Right atrium auricular region (tissue), 2 donors: ENCODE data around the gene CENPO. TPM values are rescaled to one million over a fixed set of nuclear protein-coding genes. Genes with fewer than 3 reads are reported as not detected.

Source experiments
- DNase-seq: peaks from one replicate; pipeline ENCODE4 v3.0.0-alpha.2; 2019; ENCODE audit warnings: low spot score
- H3K27ac ChIP-seq, 2 donors: fragments of 200-600 bp; sonication (generic); 1 replicate in 1 of 2; 2 replicates in 1 of 2; pipeline ENCODE4 v1.5.1; 2016 to 2019
- H3K27me3 ChIP-seq, 2 donors: fragments of 200-600 bp; sonication (generic); one replicate each; pipeline versions ENCODE4 v1.5.1 to v1.6.0; 2017 to 2019
- H3K36me3 ChIP-seq: fragments of 200-600 bp; sonication (generic); one replicate; pipeline ENCODE4 v1.5.1; 2016
- H3K4me1 ChIP-seq, 2 donors: fragments of 200-600 bp; sonication (generic); one replicate each; pipeline versions ENCODE4 v1.5.1 to v1.6.0; 2017 to 2019
- H3K4me3 ChIP-seq, 2 donors: fragments of 200-600 bp; sonication (generic); 1 replicate in 1 of 2; 2 replicates in 1 of 2; pipeline ENCODE4 v1.5.1; 2017 to 2019; ENCODE audit warnings: mild to moderate bottlenecking in 1 of 2, moderate library complexity in 1 of 2
- H3K9me3 ChIP-seq, 2 donors: fragments of 200-600 bp; sonication (generic); one replicate each; pipeline ENCODE4 v1.5.1; 2019
- CTCF ChIP-seq, 2 donors: fragments of 200-600 bp; sonication (generic); IDR thresholded peaks; one replicate each; pipeline ENCODE4 v1.5.1; 2019; ENCODE audit warnings: antibody characterized with exemption in 2 of 2
- total RNA-seq, 2 donors: library from RNA; depleted of rRNA; stranded (reverse); fragments of >200 nt; gene quantifications; one replicate each; pipeline ENCODE4 v1.1.0, GENCODE V29; 2016

Gene CENPO, protein sequence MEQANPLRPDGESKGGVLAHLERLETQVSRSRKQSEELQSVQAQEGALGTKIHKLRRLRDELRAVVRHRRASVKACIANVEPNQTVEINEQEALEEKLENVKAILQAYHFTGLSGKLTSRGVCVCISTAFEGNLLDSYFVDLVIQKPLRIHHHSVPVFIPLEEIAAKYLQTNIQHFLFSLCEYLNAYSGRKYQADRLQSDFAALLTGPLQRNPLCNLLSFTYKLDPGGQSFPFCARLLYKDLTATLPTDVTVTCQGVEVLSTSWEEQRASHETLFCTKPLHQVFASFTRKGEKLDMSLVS
- total RNA-seq: 1 to 10 TPM; 1.2 to 1.7 TPM

DNA sequence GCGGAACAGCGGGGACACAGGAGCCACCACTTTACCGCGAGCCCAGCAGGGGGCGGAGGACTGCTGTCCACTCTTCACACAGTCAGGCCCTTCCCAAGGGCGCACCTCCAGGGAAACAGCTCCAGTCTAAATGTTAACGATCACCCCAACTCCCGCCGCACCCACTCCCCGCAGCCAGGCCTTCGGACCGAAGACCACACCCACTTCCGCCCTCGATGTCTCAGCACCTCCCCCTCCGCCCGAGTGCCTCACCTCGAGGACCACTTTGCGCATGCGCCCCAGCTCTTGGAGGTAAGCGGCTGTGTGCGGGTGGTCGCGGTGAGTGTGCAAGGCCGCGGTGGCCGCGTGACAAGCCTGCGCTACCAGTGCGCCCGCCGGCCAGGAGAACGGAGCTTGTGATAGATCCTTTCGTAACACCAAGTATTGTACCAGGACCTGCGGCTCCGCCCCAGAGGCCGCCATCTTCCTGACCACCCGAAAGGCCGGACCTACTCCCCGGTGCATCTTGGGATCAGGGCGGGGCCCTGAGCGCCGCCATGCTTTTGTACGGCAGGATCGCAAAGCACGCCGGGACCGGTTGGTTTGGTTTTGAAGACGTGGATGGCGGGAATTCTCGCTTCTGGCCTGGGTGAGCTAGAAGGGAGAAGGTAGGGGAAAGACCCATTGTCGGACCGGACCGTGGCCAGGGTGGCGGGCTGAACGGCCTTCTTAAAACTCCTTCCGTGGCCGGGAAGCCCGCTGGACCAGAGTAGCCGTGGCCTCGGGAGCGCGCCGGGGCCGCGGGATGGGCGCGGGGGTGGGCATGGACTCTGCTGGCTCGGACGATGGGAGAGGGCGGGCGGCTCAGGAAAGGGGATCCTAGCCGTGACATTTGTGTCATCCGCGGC lies at the start of gene CENPO, which contains the start of gene PTRHD1:
Gene CENPO, plus strand, starts transcription at position 552 of the 887 bp plus-strand sequence. CDS start 495 bp downstream, outside the sequence.
Gene PTRHD1, minus strand, starts transcription at position 518 of the 887 bp plus-strand sequence. Its CDS starts 14 bp downstream, at position 504.
- peak; percentile 36 to 72 for TF ChIP-seq CTCF (IDR thresholded peaks at IDR 0.05)
- DNase-seq: peak; percentile 96
- Histone ChIP-seq H3K9me3 (no peaks in the 10 kb centered on the region), H3K36me3 (no peaks in the 10 kb centered on the region), H3K4me1 (peaks cover 0 to 14% of the 10 kb centered on the region in 2 donors), H3K27ac (peak within 1 kb of the TSS; percentile 94 to 99), H3K27me3 (no peaks in the 10 kb centered on the region), H3K4me3 (peak within 1 kb of the TSS; percentile 71 to 77)

GRCh38 chr2:24743924-24744323 lies 49.3 kb upstream of the CENPO start:
- Histone ChIP-seq H3K36me3 (peaks cover 15% of the 10 kb centered on the region), H3K27ac (no peak overlapping the region), H3K4me1 (no peaks in the 10 kb centered on the region), H3K27me3 (no peaks in the 10 kb centered on the region), H3K9me3 (no peaks in the 10 kb centered on the region), H3K4me3 (no peak overlapping the region)
- no peak for DNase-seq
- no peak for TF ChIP-seq CTCF (IDR thresholded peaks at IDR 0.05)

- no peaks in the 10 kb centered on the region for H3K9me3 ChIP-seq
- no peak for TF ChIP-seq CTCF (IDR thresholded peaks at IDR 0.05)
- H3K27me3 ChIP-seq: no peaks in the 10 kb centered on the region
- H3K27ac ChIP-seq: no peak overlapping the region
- no peak for DNase-seq
- no peak overlapping the region for H3K4me3 ChIP-seq
- peaks cover 15% of the 10 kb centered on the region for H3K36me3 ChIP-seq
- H3K4me1 ChIP-seq: no peaks in the 10 kb centered on the region
These were observed 48.9 kb upstream of the CENPO start for GRCh38 chr2:24744356-24744755.

DNA sequence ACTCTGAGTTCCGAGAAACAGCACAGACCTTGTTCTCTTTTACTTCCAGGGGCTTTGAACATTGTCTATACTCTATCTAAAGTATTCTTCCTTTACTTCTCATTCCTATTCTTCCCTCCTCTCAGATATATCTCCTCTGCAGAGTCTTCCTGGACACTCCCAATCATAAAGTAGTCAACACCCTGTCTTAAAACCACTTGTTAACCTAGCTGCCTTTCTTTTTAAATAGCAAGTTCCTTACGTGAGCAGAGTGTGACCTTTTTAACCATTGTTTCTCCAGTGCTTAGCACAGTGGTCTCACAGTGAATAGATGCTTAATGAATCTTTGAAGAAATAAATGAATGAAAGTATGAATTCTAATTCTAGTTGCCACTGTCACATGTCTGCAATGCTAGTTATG lies 47.4 kb upstream of the CENPO start:
- Histone ChIP-seq H3K27ac (no peak overlapping the region), H3K36me3 (peaks cover 15% of the 10 kb centered on the region), H3K4me3 (no peak overlapping the region), H3K27me3 (no peaks in the 10 kb centered on the region), H3K4me1 (no peaks in the 10 kb centered on the region), H3K9me3 (no peaks in the 10 kb centered on the region)
- no peak for DNase-seq
- TF ChIP-seq CTCF (IDR thresholded peaks at IDR 0.05): no peak

DNA sequence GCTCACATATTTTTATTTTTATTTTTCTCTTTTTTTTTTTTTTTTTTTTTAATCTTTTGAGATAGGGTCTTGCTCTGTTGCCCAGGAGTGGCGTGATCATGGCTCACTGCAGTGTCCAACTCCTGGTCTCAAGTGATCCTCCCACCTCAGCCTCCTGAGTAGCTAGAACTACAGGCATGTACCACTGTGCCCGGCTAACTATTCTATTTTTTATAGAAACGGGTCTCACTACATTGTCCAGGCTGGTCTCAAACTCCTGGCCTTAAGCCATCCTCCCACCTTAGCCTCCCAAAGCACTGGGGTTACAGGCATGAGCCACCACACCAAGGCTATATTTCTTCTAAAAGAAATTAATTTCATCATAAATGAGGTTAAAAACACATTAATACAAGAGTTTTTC lies 45.9 kb upstream of the CENPO start:
- no peak for DNase-seq
- Histone ChIP-seq H3K27me3 (no peaks in the 10 kb centered on the region), H3K36me3 (peaks cover 12% of the 10 kb centered on the region), H3K9me3 (no peaks in the 10 kb centered on the region), H3K27ac (no peak overlapping the region), H3K4me1 (no peaks in the 10 kb centered on the region), H3K4me3 (no peak overlapping the region)
- TF ChIP-seq CTCF (IDR thresholded peaks at IDR 0.05): no peak
